ENCODE results near the gene GABRR3.

Gene GABRR3

GRCh38 chr3:97935842-97936241, 99.3 kb downstream of the GABRR3 start:
- no peaks in the 10 kb centered on the region for H3K9me3 ChIP-seq
- DNase-seq: no peak
- H3K27me3 ChIP-seq: no peaks in the 10 kb centered on the region
- TF ChIP-seq, protein P1, sequence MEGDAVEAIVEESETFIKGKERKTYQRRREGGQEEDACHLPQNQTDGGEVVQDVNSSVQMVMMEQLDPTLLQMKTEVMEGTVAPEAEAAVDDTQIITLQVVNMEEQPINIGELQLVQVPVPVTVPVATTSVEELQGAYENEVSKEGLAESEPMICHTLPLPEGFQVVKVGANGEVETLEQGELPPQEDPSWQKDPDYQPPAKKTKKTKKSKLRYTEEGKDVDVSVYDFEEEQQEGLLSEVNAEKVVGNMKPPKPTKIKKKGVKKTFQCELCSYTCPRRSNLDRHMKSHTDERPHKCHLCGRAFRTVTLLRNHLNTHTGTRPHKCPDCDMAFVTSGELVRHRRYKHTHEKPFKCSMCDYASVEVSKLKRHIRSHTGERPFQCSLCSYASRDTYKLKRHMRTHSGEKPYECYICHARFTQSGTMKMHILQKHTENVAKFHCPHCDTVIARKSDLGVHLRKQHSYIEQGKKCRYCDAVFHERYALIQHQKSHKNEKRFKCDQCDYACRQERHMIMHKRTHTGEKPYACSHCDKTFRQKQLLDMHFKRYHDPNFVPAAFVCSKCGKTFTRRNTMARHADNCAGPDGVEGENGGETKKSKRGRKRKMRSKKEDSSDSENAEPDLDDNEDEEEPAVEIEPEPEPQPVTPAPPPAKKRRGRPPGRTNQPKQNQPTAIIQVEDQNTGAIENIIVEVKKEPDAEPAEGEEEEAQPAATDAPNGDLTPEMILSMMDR (IDR thresholded peaks at IDR 0.05; ENCODE audit: low read depth, low read length): no peak
- H3K4me3 ChIP-seq (ENCODE audit: low read depth, low read length): no peak overlapping the region
- peaks cover 42% of the 10 kb centered on the region for H3K36me3 ChIP-seq
- no peaks in the 10 kb centered on the region; the same call in 1 of the 2 replicates for H3K4me1 ChIP-seq

Measured in BE2C (cell line).